ENCODE measurements around the gene THPO. TPM values are rescaled to one million over a fixed set of nuclear protein-coding genes. Genes with fewer than 3 reads are reported as not detected.

Gene THPO
- total RNA-seq, 2 donors from 2014 or later: not detected

- no peak overlapping the region for H3K27ac Mint-ChIP-seq
- ATAC-seq (replicated peaks in 1 of 2) (no peak), DNase-seq (no peak)
- no peaks in the 10 kb centered on the region for H3K27me3 Mint-ChIP-seq (ENCODE audit: low read depth)
- no peak overlapping the region for H3K4me3 Mint-ChIP-seq
- H3K36me3 Mint-ChIP-seq (ENCODE audit: insufficient read depth in 2 of 2): peaks cover 21 to 62% of the 10 kb centered on the region in 2 donors
- no peaks in the 10 kb centered on the region for H3K9me3 Mint-ChIP-seq
- H3K4me1 Mint-ChIP-seq (ENCODE audit: low read depth): peaks cover 42% of the 10 kb centered on the region
Observed at GRCh38 chr3:184322731-184323487, 55.1 kb downstream of the THPO start.

Other genes starting within 250 kb of the THPO start
- 10 to 100 TPM; 47.0 to 55.4 TPM for gene EIF2B5, start 242.8 kb downstream of the THPO start, total RNA-seq
- gene DVL3, start 222.8 kb downstream of the THPO start, total RNA-seq: 10 to 100 TPM; 42.6 to 45.9 TPM
- 100 to 1,000 TPM; 178 to 194 TPM for gene AP2M1, start 203.4 kb downstream of the THPO start, total RNA-seq
- gene ABCF3, start 192.0 kb downstream of the THPO start, total RNA-seq: 10 to 100 TPM; 70.8 to 71.6 TPM
- gene VWA5B2, start 148.6 kb downstream of the THPO start, total RNA-seq: under 1 TPM in 1 of 2 donors, not detected in 1; 0.07 TPM
- 10 to 100 TPM; 22.7 to 26.3 TPM for gene ALG3, start 129.2 kb downstream of the THPO start, total RNA-seq
- gene EEF1AKMT4, start 128.5 kb downstream of the THPO start, total RNA-seq: 1 to 10 TPM; 3.5 to 3.6 TPM
- gene CAMK2N2, start 116.7 kb downstream of the THPO start, total RNA-seq: under 1 TPM; 0.24 to 0.35 TPM
- gene ECE2, start 102.2 kb downstream of the THPO start, total RNA-seq: not detected
- gene PSMD2, start 79.0 kb downstream of the THPO start, total RNA-seq: 100 to 1,000 TPM; 169 to 184 TPM
- gene EIF4G1, start 63.6 kb downstream of the THPO start, total RNA-seq: 100 to 1,000 TPM; 274 to 305 TPM
- 1 to 10 TPM; 6.6 to 7.6 TPM for gene FAM131A, start 40.6 kb downstream of the THPO start, total RNA-seq
- gene CLCN2, start 16.6 kb downstream of the THPO start, total RNA-seq: 1 to 10 TPM; 3.1 to 3.9 TPM
- gene POLR2H, start 16.5 kb downstream of the THPO start, total RNA-seq: 10 to 100 TPM; 86.9 to 93.6 TPM
- under 1 TPM in 1 of 2 donors, not detected in 1; 0.19 TPM for gene CHRD, start 1.8 kb upstream of the THPO start, total RNA-seq
- gene EPHB3, start 183.6 kb upstream of the THPO start, total RNA-seq: under 1 TPM; 0.12 to 0.50 TPM